ENCODE data around the gene KIR3DL2.
"Not testable (repeated sequence)": the region's sequence is repeated elsewhere in the genome, so short reads cannot be mapped to it uniquely, and the experiment has no call there.

KIR3DL2 gene

DNA sequence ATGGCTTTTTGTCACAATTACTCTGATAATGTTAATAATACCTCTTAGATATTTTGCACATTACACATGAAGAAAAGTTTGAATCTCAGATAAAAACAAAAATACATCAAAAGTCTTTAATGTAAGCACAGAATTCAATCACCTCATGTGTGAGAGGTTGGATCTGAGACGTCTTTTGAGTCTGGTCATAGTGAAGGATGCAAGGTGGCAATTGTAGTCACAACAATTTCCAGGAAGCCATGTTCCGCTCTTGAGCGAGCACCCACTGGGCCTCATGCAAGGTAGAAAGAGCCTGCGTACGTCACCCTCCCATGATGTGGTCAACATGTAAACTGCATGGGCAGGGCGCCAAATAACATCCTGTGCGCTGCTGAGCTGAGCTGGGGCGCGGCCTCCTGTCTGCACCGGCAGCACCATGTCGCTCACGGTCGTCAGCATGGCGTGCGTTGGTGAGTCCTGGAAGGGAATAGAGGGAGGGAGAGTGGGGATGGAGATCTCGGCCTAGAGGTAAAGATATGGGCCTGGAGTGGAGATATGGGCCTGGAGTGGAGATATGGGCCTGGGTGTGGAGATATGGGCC lies at the start of gene KIR3DL2:
KIR3DL2 (plus strand) TSS at position 383 of the 580 bp plus-strand sequence; CDS start at position 416, 33 bp downstream.
- not testable (repeated sequence) for DNase-seq (ENCODE audit: low read depth, low spot score); H3K9me3 ChIP-seq (ENCODE audit: low read depth, low read length); H3K27ac ChIP-seq; H3K36me3 ChIP-seq (ENCODE audit: insufficient read depth, low read length); H3K9ac ChIP-seq (ENCODE audit: insufficient read length); H3K4me3 ChIP-seq

DNA sequence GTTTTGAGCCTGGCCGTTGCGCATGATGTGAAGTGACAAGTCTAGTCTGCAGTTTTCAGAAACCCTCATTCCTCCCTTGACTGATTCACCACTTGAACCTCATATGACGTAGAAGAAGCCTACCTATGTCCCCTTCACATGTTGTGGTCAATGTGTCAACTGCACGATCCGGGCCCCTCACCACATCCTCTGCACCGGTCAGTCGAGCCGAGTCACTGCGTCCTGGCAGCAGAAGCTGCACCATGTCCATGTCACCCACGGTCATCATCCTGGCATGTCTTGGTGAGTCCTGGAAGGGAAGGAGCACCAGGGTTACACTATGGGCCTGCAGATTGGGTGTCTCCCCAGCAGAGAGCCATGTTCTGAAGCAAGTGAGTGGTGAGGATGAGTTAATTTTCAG lies 46.8 kb upstream of the KIR3DL2 start, which contains the start of gene KIR2DL4:
KIR2DL4 (plus strand) TSS at position 201 of the 400 bp plus-strand sequence; CDS start at position 243, 42 bp downstream.
- TF ChIP-seq FOXP2 (optimal IDR thresholded peaks at IDR 0.05; ENCODE audit: control extremely low read depth, extremely low read length, insufficient read depth) (no peak), EZH2 (IDR thresholded peaks at IDR 0.05) (no peak), POLR2AphosphoS5 (IDR thresholded peaks at IDR 0.05; ENCODE audit: borderline replicate concordance, low read depth, low read length) (no peak)
- Histone ChIP-seq H3K9ac (ENCODE audit: insufficient read length) (no peak within 1 kb of the TSS), H3K36me3 (ENCODE audit: insufficient read depth, low read length) (no peaks in the 10 kb centered on the region), H3K4me3 (no peak within 1 kb of the TSS), H3K27ac (no peak within 1 kb of the TSS), H3K9me3 (ENCODE audit: low read depth, low read length) (0 out of 2 replicates have a peak, but pooled peaks cover 2% of the 10 kb centered on the region)
- no peak for DNase-seq (ENCODE audit: low read depth, low spot score)

DNA sequence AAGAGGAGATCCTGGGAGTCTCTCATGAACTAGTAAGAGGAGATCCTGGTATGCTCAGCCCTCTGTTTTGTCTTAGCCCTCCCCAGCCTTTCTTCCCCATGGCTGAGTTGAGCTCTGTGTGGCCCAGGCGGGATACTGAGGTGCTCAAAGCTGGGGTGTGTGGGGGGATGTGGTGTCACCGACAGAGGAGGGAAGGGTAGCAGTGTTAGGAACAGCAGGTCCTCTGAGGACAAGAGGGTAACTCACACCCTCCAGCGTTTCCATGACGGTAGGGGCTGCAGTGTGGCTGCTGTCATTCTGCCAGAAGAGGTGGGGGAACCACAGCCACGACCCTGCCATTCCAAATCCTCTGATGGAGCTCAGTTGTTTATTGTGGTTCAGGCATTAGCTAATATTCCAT lies 46.1 kb upstream of the KIR3DL2 start:
- Histone ChIP-seq H3K27ac (no peak overlapping the region), H3K4me3 (no peak overlapping the region), H3K9ac (ENCODE audit: insufficient read length) (no peak overlapping the region), H3K36me3 (ENCODE audit: insufficient read depth, low read length) (no peaks in the 10 kb centered on the region), H3K9me3 (ENCODE audit: low read depth, low read length) (0 out of 2 replicates have a peak, but pooled peaks cover 2% of the 10 kb centered on the region)
- no peak for DNase-seq (ENCODE audit: low read depth, low spot score)
- TF ChIP-seq POLR2AphosphoS5 (IDR thresholded peaks at IDR 0.05; ENCODE audit: borderline replicate concordance, low read depth, low read length) (no peak), FOXP2 (optimal IDR thresholded peaks at IDR 0.05; ENCODE audit: control extremely low read depth, extremely low read length, insufficient read depth) (no peak), EZH2 (IDR thresholded peaks at IDR 0.05) (no peak)

DNA sequence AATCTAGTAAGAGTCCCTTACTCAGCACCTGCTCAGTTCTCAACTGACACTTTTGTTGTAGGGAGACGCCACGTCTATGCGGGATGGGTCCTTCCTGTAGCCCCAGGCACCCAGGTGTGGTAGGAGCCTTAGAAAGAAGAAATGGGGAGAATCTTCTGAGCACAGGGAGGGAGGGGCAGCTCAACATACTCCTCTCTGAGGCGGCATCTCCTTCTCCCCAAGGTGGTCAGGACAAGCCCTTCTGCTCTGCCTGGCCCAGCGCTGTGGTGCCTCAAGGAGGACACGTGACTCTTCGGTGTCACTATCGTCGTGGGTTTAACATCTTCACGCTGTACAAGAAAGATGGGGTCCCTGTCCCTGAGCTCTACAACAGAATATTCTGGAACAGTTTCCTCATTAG lies 45.7 kb upstream of the KIR3DL2 start:
- TF ChIP-seq FOXP2 (optimal IDR thresholded peaks at IDR 0.05; ENCODE audit: control extremely low read depth, extremely low read length, insufficient read depth) (no peak), EZH2 (IDR thresholded peaks at IDR 0.05) (no peak), POLR2AphosphoS5 (IDR thresholded peaks at IDR 0.05; ENCODE audit: borderline replicate concordance, low read depth, low read length) (no peak)
- no peak for DNase-seq (ENCODE audit: low read depth, low spot score)
- H3K27ac ChIP-seq: no peak overlapping the region
- H3K4me3 ChIP-seq: no peak overlapping the region
- H3K36me3 ChIP-seq (ENCODE audit: insufficient read depth, low read length): no peaks in the 10 kb centered on the region
- no peak overlapping the region for H3K9ac ChIP-seq (ENCODE audit: insufficient read length)
- H3K9me3 ChIP-seq (ENCODE audit: low read depth, low read length): no peaks in the 10 kb centered on the region

DNA sequence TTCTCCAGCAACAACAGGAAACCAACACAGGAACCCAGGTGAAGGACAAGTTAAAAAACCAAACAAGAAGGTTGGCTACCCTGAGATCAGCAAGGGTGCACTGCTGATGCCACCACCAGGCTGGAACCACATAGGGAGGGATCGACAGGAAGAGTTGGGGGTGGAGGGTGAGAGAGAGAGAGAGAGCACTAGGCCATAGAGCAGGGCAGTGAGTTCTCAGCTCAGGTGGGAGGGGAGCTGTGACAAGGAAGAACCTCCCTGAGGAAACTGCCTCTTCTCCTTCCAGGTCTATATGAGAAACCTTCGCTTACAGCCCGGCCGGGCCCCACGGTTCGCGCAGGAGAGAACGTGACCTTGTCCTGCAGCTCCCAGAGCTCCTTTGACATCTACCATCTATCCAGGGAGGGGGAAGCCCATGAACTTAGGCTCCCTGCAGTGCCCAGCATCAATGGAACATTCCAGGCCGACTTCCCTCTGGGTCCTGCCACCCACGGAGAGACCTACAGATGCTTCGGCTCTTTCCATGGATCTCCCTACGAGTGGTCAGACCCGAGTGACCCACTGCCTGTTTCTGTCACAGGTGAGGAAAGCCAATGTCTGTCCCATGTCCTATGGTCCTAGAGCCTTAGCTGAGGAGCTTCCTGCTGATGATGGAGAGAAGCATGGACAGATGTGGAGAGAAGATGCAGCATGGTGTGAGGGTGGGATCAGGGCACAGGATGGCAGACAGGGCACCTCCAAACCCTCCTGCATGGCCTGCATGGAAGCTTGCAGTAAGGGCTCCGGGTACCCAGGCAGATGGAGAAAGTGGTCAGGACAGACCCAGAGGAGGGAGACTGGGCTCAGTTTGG lies 44.4 kb upstream of the KIR3DL2 start:
- no peaks in the 10 kb centered on the region for H3K36me3 ChIP-seq (ENCODE audit: insufficient read depth, low read length)
- no peak for DNase-seq (ENCODE audit: low read depth, low spot score)
- H3K9ac ChIP-seq (ENCODE audit: insufficient read length): no peak overlapping the region
- H3K27ac ChIP-seq: no peak overlapping the region
- H3K9me3 ChIP-seq (ENCODE audit: low read depth, low read length): no peaks in the 10 kb centered on the region
- TF ChIP-seq FOXP2 (optimal IDR thresholded peaks at IDR 0.05; ENCODE audit: control extremely low read depth, extremely low read length, insufficient read depth): no peak
- no peak for TF ChIP-seq POLR2AphosphoS5 (IDR thresholded peaks at IDR 0.05; ENCODE audit: borderline replicate concordance, low read depth, low read length)
- no peak for TF ChIP-seq EZH2 (IDR thresholded peaks at IDR 0.05)
- H3K4me3 ChIP-seq: no peak overlapping the region

DNA sequence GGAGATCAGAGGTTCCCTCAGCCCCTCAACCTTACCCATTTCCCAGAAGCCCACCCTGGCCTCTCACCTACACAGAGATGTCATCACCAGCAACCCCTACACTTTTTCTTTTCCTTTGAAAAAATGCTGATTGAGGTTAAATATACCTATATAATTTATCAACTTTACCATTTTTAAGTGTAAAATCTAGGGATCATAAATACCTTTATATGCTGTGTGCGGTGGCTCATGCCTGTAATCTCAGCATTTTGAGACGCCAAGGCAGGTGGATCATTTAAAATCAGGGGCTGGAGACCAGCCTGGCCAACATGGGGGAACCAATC lies 43.8 kb upstream of the KIR3DL2 start:
- DNase-seq (ENCODE audit: low read depth, low spot score): no peak
- no peak overlapping the region for H3K27ac ChIP-seq
- H3K9ac ChIP-seq (ENCODE audit: insufficient read length): no peak overlapping the region
- no peak for TF ChIP-seq POLR2AphosphoS5 (IDR thresholded peaks at IDR 0.05; ENCODE audit: borderline replicate concordance, low read depth, low read length)
- TF ChIP-seq EZH2 (IDR thresholded peaks at IDR 0.05): no peak
- no peak for TF ChIP-seq FOXP2 (optimal IDR thresholded peaks at IDR 0.05; ENCODE audit: control extremely low read depth, extremely low read length, insufficient read depth)
- no peaks in the 10 kb centered on the region for H3K36me3 ChIP-seq (ENCODE audit: insufficient read depth, low read length)
- no peak overlapping the region for H3K4me3 ChIP-seq
- no peaks in the 10 kb centered on the region for H3K9me3 ChIP-seq (ENCODE audit: low read depth, low read length)

DNA sequence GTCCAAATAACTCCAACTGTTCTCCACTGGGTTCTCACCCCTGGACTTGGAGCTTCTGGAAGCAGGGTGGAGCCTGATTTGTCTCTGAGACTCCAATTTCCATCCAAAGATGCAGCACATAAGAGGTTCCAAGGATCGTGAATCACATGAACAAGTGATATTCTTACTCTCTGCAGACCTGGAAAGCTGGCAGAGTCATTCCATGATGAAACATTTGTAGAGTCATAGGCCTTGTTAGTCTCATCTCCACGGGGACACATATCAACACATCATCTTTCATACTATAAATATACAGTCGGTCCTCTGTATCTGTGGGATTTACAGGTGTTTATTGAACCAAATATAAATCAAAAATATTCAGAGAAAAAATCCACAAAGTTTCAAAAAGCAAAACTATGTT lies 35.7 kb upstream of the KIR3DL2 start:
- H3K4me3 ChIP-seq, H3K27ac ChIP-seq: not testable (repeated sequence)

DNA sequence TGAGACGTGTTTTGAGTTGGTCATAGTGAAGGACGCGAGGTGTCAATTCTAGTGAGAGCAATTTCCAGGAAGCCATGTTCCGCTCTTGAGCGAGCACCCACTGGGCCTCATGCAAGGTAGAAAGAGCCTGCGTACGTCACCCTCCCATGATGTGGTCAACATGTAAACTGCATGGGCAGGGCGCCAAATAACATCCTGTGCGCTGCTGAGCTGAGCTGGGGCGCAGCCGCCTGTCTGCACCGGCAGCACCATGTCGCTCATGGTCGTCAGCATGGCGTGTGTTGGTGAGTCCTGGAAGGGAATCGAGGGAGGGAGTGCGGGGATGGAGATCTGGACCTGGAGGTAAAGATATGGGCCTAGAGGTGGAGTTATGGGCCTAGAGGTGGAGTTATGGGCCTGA lies 34.0 kb upstream of the KIR3DL2 start, which contains the start of gene KIR3DL1:
KIR3DL1 (plus strand) TSS at position 218 of the 400 bp plus-strand sequence.
- H3K36me3 ChIP-seq (ENCODE audit: insufficient read depth, low read length); H3K9me3 ChIP-seq (ENCODE audit: low read depth, low read length); DNase-seq (ENCODE audit: low read depth, low spot score); H3K27ac ChIP-seq; H3K4me3 ChIP-seq; H3K9ac ChIP-seq (ENCODE audit: insufficient read length): not testable (repeated sequence)

More for the DNA sequence above, 35.7 kb upstream of the KIR3DL2 start:
- H3K9ac ChIP-seq (ENCODE audit: insufficient read length); DNase-seq (ENCODE audit: low read depth, low spot score); H3K36me3 ChIP-seq (ENCODE audit: insufficient read depth, low read length); H3K9me3 ChIP-seq (ENCODE audit: low read depth, low read length): not testable (repeated sequence)
